Astrocyte (in vitro differentiated cells and primary cell): Measurements from ENCODE around the gene KRTAP6-2. TPM values are rescaled to one million over a fixed set of nuclear protein-coding genes. Genes with fewer than 3 reads are reported as not detected.

Experiments
- DNase-seq: peaks from one replicate; pipeline ENCODE4 v3.0.0-alpha.2; 2010; ENCODE audit warnings: low read depth
- FAIRE-seq: peaks from 2 replicates; lab custom pipeline; 2011; peaks lifted over from hg19 to GRCh38; lab: Jason Lieb, UNC
- H2AFZ ChIP-seq: 2 replicates; pipeline ENCODE4 v1.6.0; 2012; ENCODE audit warnings: low read depth, low read length, inconsistent platforms
- H3K27ac ChIP-seq: 2 replicates; pipeline ENCODE4 v1.5.1; 2011; ENCODE audit warnings: low read depth, low read length, inconsistent platforms
- H3K27me3 ChIP-seq: 2 replicates; pipeline ENCODE4 v1.6.0; 2011; ENCODE audit warnings: low read length, inconsistent platforms; ENCODE audit not compliant: insufficient read depth
- H3K36me3 ChIP-seq: 2 replicates; pipeline ENCODE4 v1.5.1; 2011; ENCODE audit warnings: low read length, inconsistent platforms; ENCODE audit not compliant: insufficient read depth
- H3K4me1 ChIP-seq: 2 replicates; pipeline ENCODE4 v1.5.1; 2011; ENCODE audit warnings: low read length, inconsistent platforms; ENCODE audit not compliant: insufficient read depth
- H3K4me2 ChIP-seq: 2 replicates; pipeline ENCODE4 v1.6.0; 2012; ENCODE audit warnings: low read length, inconsistent platforms
- H3K4me3 ChIP-seq: 2 replicates; pipeline ENCODE4 v1.5.1; 2011; ENCODE audit warnings: low read depth, mild to moderate bottlenecking, low read length, inconsistent platforms; ENCODE audit not compliant: insufficient read depth
- H3K79me2 ChIP-seq: 2 replicates; pipeline ENCODE4 v1.6.0; 2012; ENCODE audit warnings: mild to moderate bottlenecking, low read length, inconsistent platforms; ENCODE audit not compliant: insufficient read depth
- H3K9ac ChIP-seq: 2 replicates; pipeline ENCODE4 v1.6.0; 2012; ENCODE audit warnings: mild to moderate bottlenecking, low read length, inconsistent platforms
- H3K9me3 ChIP-seq: 2 replicates; pipeline ENCODE4 v1.5.1; 2012; ENCODE audit warnings: low read depth, mild to moderate bottlenecking, low read length, inconsistent platforms; ENCODE audit not compliant: insufficient read depth
- H4K20me1 ChIP-seq: 2 replicates; pipeline ENCODE4 v1.6.0; 2012; ENCODE audit warnings: low read length, inconsistent platforms; ENCODE audit not compliant: insufficient read depth
- H3K27ac Mint-ChIP-seq: one replicate; pipeline ENCODE4 v1.8.0; 2021; ENCODE audit warnings: mild to moderate bottlenecking, mixed read lengths; ENCODE audit not compliant: unreplicated experiment
- H3K27me3 Mint-ChIP-seq: one replicate; pipeline ENCODE4 v1.8.0; 2021; ENCODE audit warnings: low read depth, mixed read lengths; ENCODE audit not compliant: unreplicated experiment
- H3K36me3 Mint-ChIP-seq: one replicate; pipeline ENCODE4 v1.8.0; 2021; ENCODE audit warnings: low read depth, mixed read lengths; ENCODE audit not compliant: unreplicated experiment
- H3K4me1 Mint-ChIP-seq: one replicate; pipeline ENCODE4 v1.8.0; 2021; ENCODE audit warnings: low read depth, mixed read lengths; ENCODE audit not compliant: unreplicated experiment
- H3K4me3 Mint-ChIP-seq: one replicate; pipeline ENCODE4 v1.8.0; 2021; ENCODE audit warnings: mild to moderate bottlenecking, moderate library complexity, mixed read lengths; ENCODE audit not compliant: unreplicated experiment
- H3K9me3 Mint-ChIP-seq: one replicate; pipeline ENCODE4 v1.8.0; 2021; ENCODE audit warnings: mild to moderate bottlenecking, mixed read lengths; ENCODE audit not compliant: unreplicated experiment
- EZH2 ChIP-seq: IDR thresholded peaks from 2 replicates; pipeline ENCODE4 v1.6.1; 2012; ENCODE audit warnings: mild to moderate bottlenecking, low read length, inconsistent platforms; ENCODE audit not compliant: insufficient read depth
- total RNA-seq: library from RNA; stranded (reverse); gene quantifications from 2 replicates; pipeline ENCODE4 v1.2.1, GENCODE V29; 2021
- TF ChIP-seq, protein P1 (sequence below): IDR thresholded peaks from 2 replicates; pipeline ENCODE4 v1.5.1; 2011; ENCODE audit warnings: low read depth, mild to moderate bottlenecking, inconsistent platforms, low read length, moderate library complexity; ENCODE audit not compliant: insufficient read depth

The KRTAP6-2 gene
- total RNA-seq, 1 donor from 2014 or later = not detected

DNA sequence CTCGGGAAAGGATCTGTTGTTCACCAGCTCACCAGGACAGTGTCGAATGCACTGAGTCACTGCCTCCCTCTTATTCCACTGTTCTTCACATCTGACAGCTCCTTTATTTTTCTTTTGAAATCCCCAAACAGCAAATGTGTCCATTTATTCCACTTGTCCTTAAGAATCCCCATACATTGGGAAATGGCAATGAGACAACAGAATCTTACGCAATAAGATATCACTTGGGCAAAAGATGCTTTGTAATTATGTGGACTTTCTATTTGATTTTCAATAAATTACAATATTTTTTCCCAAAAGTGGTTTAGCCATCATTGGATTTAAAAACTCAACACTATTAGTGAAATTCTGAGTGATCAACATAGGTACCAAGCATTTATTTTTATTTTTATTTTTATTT is 40.0 kb upstream of the KRTAP6-2 start:
- Mint-ChIP-seq H3K4me3 (no peak overlapping the region), H3K27ac (no peak overlapping the region), H3K9me3 (no peaks in the 10 kb centered on the region), H3K27me3 (no peaks in the 10 kb centered on the region), H3K4me1 (no peaks in the 10 kb centered on the region), H3K36me3 (no peaks in the 10 kb centered on the region)
- no peaks in the 10 kb centered on the region for H3K9me3 ChIP-seq
- FAIRE-seq (no peak), DNase-seq (no peak)
- no peaks in the 10 kb centered on the region for H3K4me1 ChIP-seq
- no peak overlapping the region for H3K4me3 ChIP-seq
- no peak overlapping the region for H2AFZ ChIP-seq
- no peaks in the 10 kb centered on the region for H3K27me3 ChIP-seq
- no peak overlapping the region for H3K27ac ChIP-seq
- H3K36me3 ChIP-seq = no peaks in the 10 kb centered on the region
- no peaks in the 10 kb centered on the region for H3K79me2 ChIP-seq
- no peak overlapping the region for H3K4me2 ChIP-seq
- no peak for TF ChIP-seq EZH2
- TF ChIP-seq, protein P1, sequence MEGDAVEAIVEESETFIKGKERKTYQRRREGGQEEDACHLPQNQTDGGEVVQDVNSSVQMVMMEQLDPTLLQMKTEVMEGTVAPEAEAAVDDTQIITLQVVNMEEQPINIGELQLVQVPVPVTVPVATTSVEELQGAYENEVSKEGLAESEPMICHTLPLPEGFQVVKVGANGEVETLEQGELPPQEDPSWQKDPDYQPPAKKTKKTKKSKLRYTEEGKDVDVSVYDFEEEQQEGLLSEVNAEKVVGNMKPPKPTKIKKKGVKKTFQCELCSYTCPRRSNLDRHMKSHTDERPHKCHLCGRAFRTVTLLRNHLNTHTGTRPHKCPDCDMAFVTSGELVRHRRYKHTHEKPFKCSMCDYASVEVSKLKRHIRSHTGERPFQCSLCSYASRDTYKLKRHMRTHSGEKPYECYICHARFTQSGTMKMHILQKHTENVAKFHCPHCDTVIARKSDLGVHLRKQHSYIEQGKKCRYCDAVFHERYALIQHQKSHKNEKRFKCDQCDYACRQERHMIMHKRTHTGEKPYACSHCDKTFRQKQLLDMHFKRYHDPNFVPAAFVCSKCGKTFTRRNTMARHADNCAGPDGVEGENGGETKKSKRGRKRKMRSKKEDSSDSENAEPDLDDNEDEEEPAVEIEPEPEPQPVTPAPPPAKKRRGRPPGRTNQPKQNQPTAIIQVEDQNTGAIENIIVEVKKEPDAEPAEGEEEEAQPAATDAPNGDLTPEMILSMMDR = no peak
- no peak overlapping the region for H3K9ac ChIP-seq
- H4K20me1 ChIP-seq = no peaks in the 10 kb centered on the region

DNA sequence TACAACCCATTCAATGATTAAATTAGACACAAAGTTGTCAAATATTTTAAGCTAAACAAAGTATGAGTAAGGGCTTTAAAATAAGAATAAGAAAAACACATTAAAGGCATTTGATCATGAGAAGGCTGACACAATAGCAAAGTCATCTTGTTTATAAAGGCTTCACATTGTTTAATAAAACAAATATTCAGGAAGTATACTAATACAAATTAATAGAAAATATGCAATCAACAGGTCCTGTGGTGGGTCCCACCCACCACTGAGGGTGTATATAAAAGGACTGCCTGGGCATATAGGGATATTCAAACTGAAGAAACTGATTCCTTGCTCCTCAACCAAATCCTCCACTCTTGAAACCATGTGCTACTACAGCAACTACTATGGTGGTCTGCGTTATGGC is 36.2 kb upstream of the KRTAP6-2 start, which contains the start of gene KRTAP20-2:
Gene KRTAP20-2, plus strand, starts transcription at position 301 of the 400 bp plus-strand sequence. Its CDS starts 58 bp downstream, at position 359.
- Histone ChIP-seq H3K27ac (no peak within 1 kb of the TSS), H4K20me1 (no peaks in the 10 kb centered on the region), H3K36me3 (no peaks in the 10 kb centered on the region), H3K79me2 (no peaks in the 10 kb centered on the region), H3K9ac (no peak within 1 kb of the TSS), H3K4me2 (no peak within 1 kb of the TSS), H2AFZ (no peak within 1 kb of the TSS), H3K4me1 (no peaks in the 10 kb centered on the region), H3K4me3 (no peak within 1 kb of the TSS), H3K27me3 (no peaks in the 10 kb centered on the region), H3K9me3 (peaks cover 4% of the 10 kb centered on the region)
- FAIRE-seq (no peak), DNase-seq (no peak)
- no peaks in the 10 kb centered on the region for H3K4me1 Mint-ChIP-seq
- no peaks in the 10 kb centered on the region for H3K36me3 Mint-ChIP-seq
- H3K27me3 Mint-ChIP-seq = no peaks in the 10 kb centered on the region
- H3K27ac Mint-ChIP-seq = no peak within 1 kb of the TSS
- no peaks in the 10 kb centered on the region for H3K9me3 Mint-ChIP-seq
- no peak within 1 kb of the TSS for H3K4me3 Mint-ChIP-seq
- TF ChIP-seq EZH2 = no peak
- TF ChIP-seq, protein P1 = no peak

DNA sequence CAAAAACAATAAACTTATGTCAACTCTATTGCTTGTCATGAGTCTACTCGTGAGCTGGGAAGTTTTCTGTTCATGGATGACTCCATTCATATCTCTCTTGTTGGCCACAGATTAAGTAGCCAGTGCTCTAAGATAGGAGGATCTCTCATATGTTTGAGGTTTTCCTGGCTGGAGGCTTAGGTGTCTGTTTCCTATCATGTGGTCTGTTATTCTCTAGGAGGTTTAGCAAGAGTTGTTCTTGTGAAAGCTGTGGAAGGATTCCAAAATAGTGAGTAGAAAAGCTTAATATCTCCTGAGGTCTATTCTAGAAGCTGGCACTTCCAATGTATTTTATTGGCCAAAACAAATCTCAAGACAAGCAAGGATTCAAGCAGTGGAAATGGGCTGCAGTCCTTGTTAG is 30.5 kb upstream of the KRTAP6-2 start:
- Histone ChIP-seq H4K20me1 (no peaks in the 10 kb centered on the region), H3K36me3 (no peaks in the 10 kb centered on the region), H3K27me3 (no peaks in the 10 kb centered on the region), H3K79me2 (no peaks in the 10 kb centered on the region), H3K4me3 (no peak overlapping the region), H3K27ac (no peak overlapping the region), H3K4me2 (no peak overlapping the region), H2AFZ (no peak overlapping the region), H3K9ac (no peak overlapping the region), H3K4me1 (no peaks in the 10 kb centered on the region), H3K9me3 (peaks cover 4% of the 10 kb centered on the region)
- Mint-ChIP-seq H3K27me3 (no peaks in the 10 kb centered on the region), H3K4me3 (no peak overlapping the region), H3K9me3 (peaks cover 3% of the 10 kb centered on the region), H3K4me1 (no peaks in the 10 kb centered on the region), H3K36me3 (no peaks in the 10 kb centered on the region), H3K27ac (no peak overlapping the region)
- no peak for DNase-seq
- TF ChIP-seq EZH2 = no peak
- TF ChIP-seq, protein P1 = no peak
- FAIRE-seq = no peak
